GM11168 (cell line): ENCODE data around the gene EPAS1.
"Not testable (repeated sequence)": the region's sequence is repeated elsewhere in the genome, so short reads cannot be mapped to it uniquely, and the experiment has no call there.

ENCODE experiments used
- in situ Hi-C: fragments of 300-500 bp; cut with MboI; formaldehyde crosslinking; loops from one replicate; pipeline ENCODE4 v1.12.0; 2022; ENCODE audit warnings: low sequenced_read_pairs; ENCODE audit not compliant: unreplicated experiment

The EPAS1 gene

DNA sequence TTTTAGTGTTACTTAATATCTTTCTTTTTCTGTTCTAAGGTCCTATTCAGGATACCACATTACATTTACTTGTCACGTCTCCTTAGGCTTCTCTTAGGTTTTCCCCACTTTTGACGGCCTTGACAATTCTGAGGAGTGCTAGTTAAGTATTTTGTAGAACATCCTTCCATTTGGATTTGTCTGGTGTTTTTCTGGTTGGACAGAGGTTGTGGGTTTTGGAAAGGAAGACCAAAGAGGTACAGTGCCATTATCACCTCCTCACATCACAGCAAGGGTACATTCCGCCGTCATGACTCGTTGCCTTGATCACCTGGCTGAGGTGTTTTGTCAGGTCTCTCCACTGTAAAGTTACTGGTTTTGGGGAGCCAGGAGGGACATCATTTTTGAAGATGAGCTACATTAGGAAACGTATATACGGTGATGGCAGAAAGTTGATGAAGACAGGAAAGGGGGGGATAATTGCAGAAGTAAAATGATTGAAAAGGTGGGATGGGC lies 93.7 kb downstream of the EPAS1 start:
- in situ Hi-C loops = no loop called here

- in situ Hi-C loops = no loop called here
Measured at GRCh38 chr2:46392561-46393346, 95.5 kb downstream of the EPAS1 start.

GRCh38 chr2:46393347-46393820 lies 96.2 kb downstream of the EPAS1 start:
- in situ Hi-C loops = no loop called here

GRCh38 chr2:46393865-46394264 lies 96.7 kb downstream of the EPAS1 start:
- in situ Hi-C loops = no loop called here

DNA sequence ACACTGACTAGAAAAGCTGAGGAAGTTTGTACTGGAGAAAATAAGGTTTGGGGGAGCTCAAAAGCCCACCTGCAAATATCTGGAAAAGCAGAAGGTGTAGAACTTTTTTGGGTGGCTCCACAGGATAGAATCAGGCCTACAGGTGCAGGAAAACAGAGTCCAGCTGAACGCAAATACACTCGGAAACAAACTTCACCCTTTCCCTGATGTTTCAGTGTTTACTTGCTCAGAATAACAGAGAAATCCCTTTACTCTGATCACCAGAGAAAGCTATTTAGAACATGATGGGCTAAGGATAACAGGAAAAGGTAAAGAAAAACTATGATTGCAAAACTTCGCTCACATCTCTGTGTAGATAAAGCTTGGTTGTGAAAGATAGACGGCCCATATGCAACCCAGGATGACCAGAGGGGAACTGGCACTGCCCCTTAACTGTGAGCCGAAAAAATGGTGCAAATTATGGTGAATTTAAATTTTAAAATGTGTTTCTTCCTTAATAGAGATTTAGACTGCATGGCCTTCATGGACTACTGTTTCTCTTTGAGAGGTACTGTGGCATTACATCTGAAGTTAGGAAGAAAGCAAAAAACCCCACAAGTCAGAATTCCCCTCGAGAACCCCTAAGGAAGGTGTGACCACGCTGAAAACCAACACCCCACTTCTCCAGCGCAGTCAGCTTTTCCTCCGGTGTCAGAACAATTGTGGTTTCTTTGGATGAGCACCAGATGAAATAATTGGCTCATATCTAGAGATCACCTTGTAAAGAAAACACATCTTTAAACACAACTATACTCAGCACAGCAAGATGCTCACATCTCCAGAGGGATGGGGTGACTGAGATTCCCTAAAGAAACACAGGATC lies 97.7 kb downstream of the EPAS1 start:
- in situ Hi-C loops = no loop called here

- in situ Hi-C loops = not testable (repeated sequence)
Measured at GRCh38 chr2:46395730-46396129, 98.5 kb downstream of the EPAS1 start.

DNA sequence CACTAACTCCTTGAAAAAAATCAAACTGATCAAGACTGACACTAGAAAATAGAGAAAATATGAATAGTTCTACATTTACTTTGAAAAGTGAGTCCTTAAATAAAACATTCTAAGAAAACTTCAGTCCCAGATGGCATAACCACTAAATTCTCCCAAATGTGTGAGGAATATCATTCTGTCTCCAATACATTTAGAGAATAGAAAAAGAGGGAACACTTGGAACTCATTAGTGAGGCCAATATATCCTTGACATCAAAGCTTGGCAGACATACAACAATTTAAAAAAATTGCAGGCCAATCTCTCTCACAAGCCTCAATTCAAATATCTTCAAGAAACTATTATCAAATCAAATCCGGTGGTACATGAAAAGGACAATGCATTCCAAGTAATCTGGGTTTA lies 102.8 kb downstream of the EPAS1 start:
- in situ Hi-C loops = no loop called here

GRCh38 chr2:46402874-46403273 lies 105.7 kb downstream of the EPAS1 start:
- in situ Hi-C loops = no loop called here

GRCh38 chr2:46404181-46404759 lies 107.1 kb downstream of the EPAS1 start:
- in situ Hi-C loops = no loop called here

- in situ Hi-C loops = no loop called here
Measured at GRCh38 chr2:46407852-46408455, 110.7 kb downstream of the EPAS1 start.

DNA sequence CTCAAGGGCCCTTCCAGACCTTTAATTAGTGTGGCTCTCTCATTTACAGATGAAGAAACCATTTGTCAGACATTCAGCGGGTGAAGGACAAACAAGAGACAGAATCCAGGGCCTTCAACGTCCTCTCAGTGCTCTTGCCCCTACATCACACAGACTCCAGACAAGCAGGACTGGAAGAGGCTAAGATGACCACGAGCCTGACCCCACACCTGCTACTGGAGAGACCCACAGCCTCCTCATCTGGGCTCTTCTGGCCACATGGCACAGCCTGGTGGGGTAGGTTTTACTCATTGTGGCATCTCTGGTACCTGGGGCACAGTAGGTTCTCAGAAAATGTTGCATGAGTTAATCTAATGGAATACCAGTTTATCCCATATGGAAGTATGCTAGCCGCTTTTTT lies 112.5 kb downstream of the EPAS1 start:
- in situ Hi-C loops = no loop called here

DNA sequence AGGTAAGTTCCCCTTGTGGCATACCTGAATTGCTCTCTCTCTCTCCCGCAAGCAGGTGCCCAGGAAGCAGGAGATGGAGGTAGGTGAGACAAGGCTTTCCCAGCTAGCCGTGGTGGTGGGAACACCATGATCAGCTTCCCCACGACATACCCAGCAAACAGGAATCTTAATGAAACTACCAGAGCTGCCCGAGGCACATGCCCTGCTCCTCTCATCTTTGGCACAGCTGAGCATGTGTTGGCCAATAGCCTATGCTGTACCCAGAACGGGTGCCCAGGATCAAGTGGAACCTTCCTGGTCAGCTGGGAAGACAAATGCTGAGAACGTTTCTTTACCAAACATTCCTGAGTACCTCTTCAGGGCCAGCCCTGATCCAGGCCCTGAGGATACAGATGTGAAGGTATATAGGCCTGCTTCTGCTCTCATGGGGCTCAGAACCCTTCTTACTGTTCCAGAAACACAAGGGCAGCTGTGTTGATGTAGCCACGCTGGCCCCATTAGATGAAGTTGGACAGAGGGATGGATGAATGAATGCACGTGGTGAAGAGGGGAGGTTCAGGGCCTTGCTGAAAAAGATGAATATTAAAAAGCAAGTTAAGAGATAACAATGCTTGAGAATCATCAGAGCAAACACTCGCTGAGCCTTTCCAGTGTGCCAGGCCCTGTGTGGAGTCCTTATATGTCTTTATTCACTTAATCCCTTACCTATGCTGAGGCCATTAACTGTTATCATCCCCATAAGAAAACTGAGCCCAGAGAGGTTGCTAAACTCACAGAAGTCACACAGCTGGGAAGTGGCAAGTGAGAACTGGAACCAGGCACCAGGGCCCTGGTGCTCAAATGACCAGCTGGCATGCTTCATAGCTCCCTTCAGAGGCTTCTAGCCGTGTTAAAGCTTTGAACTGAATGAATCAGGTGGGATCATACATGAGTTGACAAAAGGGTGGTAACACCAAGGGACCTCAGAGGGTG lies 113.4 kb downstream of the EPAS1 start:
- in situ Hi-C loops = no loop called here

GRCh38 chr2:46411245-46411641 lies 114.0 kb downstream of the EPAS1 start:
- in situ Hi-C loops = no loop called here

GRCh38 chr2:46411985-46412384 lies 114.8 kb downstream of the EPAS1 start:
- in situ Hi-C loops = no loop called here

- in situ Hi-C loops = no loop called here
Measured at GRCh38 chr2:46413111-46413510, 115.9 kb downstream of the EPAS1 start.

GRCh38 chr2:46413631-46414030 lies 116.4 kb downstream of the EPAS1 start:
- in situ Hi-C loops = no loop called here

GRCh38 chr2:46414701-46415100 lies 117.5 kb downstream of the EPAS1 start:
- in situ Hi-C loops = no loop called here

GRCh38 chr2:46416280-46416679 lies 119.1 kb downstream of the EPAS1 start:
- in situ Hi-C loops = no loop called here

- in situ Hi-C loops = no loop called here
Measured at GRCh38 chr2:46416739-46417403, 119.7 kb downstream of the EPAS1 start.
